Stimulated activated CD8-positive, alpha-beta memory T cell treated with anti-CD3 and anti-CD28 coated beads, Interleukin-7, amount 100 ng/mL, for 24 hours (primary cell): ENCODE measurements around the gene WSB1.
"Not testable (repeated sequence)": the region's sequence is repeated elsewhere in the genome, so short reads cannot be mapped to it uniquely, and the experiment has no call there.

Source experiments
- DNase-seq: peaks from one replicate; pipeline ENCODE4 v3.0.0-alpha.2; 2020; ENCODE audit warnings: low read depth

The WSB1 gene

GRCh38 chr17:27318228-27318627 is 24.3 kb downstream of the WSB1 start:
- no peak for DNase-seq

GRCh38 chr17:27318633-27319032 is 24.7 kb downstream of the WSB1 start:
- DNase-seq: no peak

- DNase-seq: no peak
These were observed 25.8 kb downstream of the WSB1 start for GRCh38 chr17:27319541-27320221.

GRCh38 chr17:27320222-27320560 is 26.3 kb downstream of the WSB1 start:
- DNase-seq: no peak

- no peak for DNase-seq
These were observed 27.5 kb downstream of the WSB1 start for GRCh38 chr17:27321372-27321771.

- DNase-seq: no peak
These were observed 28.1 kb downstream of the WSB1 start for GRCh38 chr17:27322026-27322425.

GRCh38 chr17:27322690-27323508 is 29.0 kb downstream of the WSB1 start:
- DNase-seq: no peak

- no peak for DNase-seq
These were observed 29.8 kb downstream of the WSB1 start for GRCh38 chr17:27323538-27324215.

GRCh38 chr17:27324771-27325339 is 30.9 kb downstream of the WSB1 start:
- no peak for DNase-seq

GRCh38 chr17:27326051-27326450 is 32.1 kb downstream of the WSB1 start:
- DNase-seq: no peak

GRCh38 chr17:27326585-27326984 is 32.7 kb downstream of the WSB1 start:
- no peak for DNase-seq

GRCh38 chr17:27327397-27327796 is 33.5 kb downstream of the WSB1 start:
- DNase-seq: no peak

- no peak for DNase-seq
These were observed 34.0 kb downstream of the WSB1 start for GRCh38 chr17:27327871-27328270.

GRCh38 chr17:27328686-27329085 is 34.8 kb downstream of the WSB1 start:
- DNase-seq: not testable (repeated sequence)

GRCh38 chr17:27329146-27329805 is 35.4 kb downstream of the WSB1 start:
- no peak for DNase-seq

GRCh38 chr17:27332047-27332393 is 38.1 kb downstream of the WSB1 start:
- no peak for DNase-seq

- DNase-seq: peak; percentile 72
These were observed 38.8 kb downstream of the WSB1 start for GRCh38 chr17:27332485-27333409.

GRCh38 chr17:27333410-27333980 is 39.6 kb downstream of the WSB1 start:
- DNase-seq: no peak

- DNase-seq: no peak
These were observed 42.3 kb downstream of the WSB1 start for GRCh38 chr17:27336184-27336583.

GRCh38 chr17:27338536-27338985 is 44.6 kb downstream of the WSB1 start:
- no peak for DNase-seq
